A549 (cell line): ENCODE results near the gene MPP7.

Experiments used
- CBX8 ChIP-seq: fragments of 200-600 bp; sonication (generic); IDR thresholded peaks from 2 replicates; pipeline ENCODE4 v1.6.1; 2016
- EP300 ChIP-seq, 2 experiments: fragments of >200 bp; sonication (Bioruptor Twin); formaldehyde crosslinking; IDR thresholded peaks; 2 replicates in 1 of 2; 3 replicates in 1 of 2; pipeline ENCODE4 v1.6.1; 2016 to 2017
- MAZ ChIP-seq: fragments of 150-350 bp; IDR thresholded peaks from 2 replicates; pipeline ENCODE4 v1.6.1; 2014; ENCODE audit warnings: antibody characterized with exemption, low read depth, low read length, borderline replicate concordance
- NPAS2 ChIP-seq: fragments of 250-450 bp; sonication (Bioruptor Pico); IDR thresholded peaks from 2 replicates; pipeline ENCODE4 v1.8.0; 2022; ENCODE audit warnings: mild to moderate bottlenecking, moderate library complexity, borderline replicate concordance
- POLR2A ChIP-seq: IDR thresholded peaks from 2 replicates; pipeline ENCODE4 v1.6.1; 2012; ENCODE audit warnings: mild to moderate bottlenecking, low read length
- SMC3 ChIP-seq: fragments of >200 bp; sonication (Bioruptor Twin); formaldehyde crosslinking; IDR thresholded peaks from 3 replicates; pipeline ENCODE4 v1.6.1; 2018; ENCODE audit warnings: inconsistent platforms
- SREBF2 ChIP-seq: fragments of 450-650 bp; IDR thresholded peaks from 2 replicates; pipeline ENCODE4 v1.6.1; 2014; ENCODE audit warnings: mild to moderate bottlenecking, moderate library complexity
- TF ChIP-seq, protein P1 (sequence below): fragments of >200 bp; sonication (Bioruptor Twin); formaldehyde crosslinking; IDR thresholded peaks from 3 replicates; pipeline ENCODE4 v1.5.1; 2016
- TF ChIP-seq, protein P2 (sequence below): fragments of 250-450 bp; sonication (Bioruptor Pico); IDR thresholded peaks from 2 replicates; pipeline ENCODE4 v1.5.0; 2021; ENCODE audit warnings: mild to moderate bottlenecking, moderate library complexity, borderline replicate concordance

DNA sequence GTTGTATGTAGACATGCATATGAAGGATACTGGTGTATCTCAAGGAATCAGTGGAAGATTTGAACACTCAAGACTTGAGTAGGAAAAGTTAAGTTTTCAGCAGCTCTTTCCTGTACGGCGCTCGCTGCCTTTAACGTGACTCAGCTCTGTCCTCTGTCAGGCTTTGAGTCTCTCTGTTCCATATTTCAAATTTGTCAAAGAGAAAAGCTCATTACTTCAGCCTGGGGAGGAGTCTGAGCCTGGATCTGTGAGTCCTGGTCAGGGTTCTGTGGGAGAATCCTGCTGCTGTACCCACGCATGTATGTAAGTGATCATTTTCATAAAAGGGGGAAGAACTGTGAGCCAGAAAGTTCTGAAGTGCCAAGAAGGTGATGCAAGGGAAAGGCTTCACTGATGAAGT is 13.8 kb upstream of the MPP7 start:
- no peak for TF ChIP-seq SMC3
- TF ChIP-seq SREBF2, result no peak
- TF ChIP-seq, protein P1, sequence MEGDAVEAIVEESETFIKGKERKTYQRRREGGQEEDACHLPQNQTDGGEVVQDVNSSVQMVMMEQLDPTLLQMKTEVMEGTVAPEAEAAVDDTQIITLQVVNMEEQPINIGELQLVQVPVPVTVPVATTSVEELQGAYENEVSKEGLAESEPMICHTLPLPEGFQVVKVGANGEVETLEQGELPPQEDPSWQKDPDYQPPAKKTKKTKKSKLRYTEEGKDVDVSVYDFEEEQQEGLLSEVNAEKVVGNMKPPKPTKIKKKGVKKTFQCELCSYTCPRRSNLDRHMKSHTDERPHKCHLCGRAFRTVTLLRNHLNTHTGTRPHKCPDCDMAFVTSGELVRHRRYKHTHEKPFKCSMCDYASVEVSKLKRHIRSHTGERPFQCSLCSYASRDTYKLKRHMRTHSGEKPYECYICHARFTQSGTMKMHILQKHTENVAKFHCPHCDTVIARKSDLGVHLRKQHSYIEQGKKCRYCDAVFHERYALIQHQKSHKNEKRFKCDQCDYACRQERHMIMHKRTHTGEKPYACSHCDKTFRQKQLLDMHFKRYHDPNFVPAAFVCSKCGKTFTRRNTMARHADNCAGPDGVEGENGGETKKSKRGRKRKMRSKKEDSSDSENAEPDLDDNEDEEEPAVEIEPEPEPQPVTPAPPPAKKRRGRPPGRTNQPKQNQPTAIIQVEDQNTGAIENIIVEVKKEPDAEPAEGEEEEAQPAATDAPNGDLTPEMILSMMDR, result no peak
- no peak for TF ChIP-seq MAZ
- TF ChIP-seq, protein P2, sequence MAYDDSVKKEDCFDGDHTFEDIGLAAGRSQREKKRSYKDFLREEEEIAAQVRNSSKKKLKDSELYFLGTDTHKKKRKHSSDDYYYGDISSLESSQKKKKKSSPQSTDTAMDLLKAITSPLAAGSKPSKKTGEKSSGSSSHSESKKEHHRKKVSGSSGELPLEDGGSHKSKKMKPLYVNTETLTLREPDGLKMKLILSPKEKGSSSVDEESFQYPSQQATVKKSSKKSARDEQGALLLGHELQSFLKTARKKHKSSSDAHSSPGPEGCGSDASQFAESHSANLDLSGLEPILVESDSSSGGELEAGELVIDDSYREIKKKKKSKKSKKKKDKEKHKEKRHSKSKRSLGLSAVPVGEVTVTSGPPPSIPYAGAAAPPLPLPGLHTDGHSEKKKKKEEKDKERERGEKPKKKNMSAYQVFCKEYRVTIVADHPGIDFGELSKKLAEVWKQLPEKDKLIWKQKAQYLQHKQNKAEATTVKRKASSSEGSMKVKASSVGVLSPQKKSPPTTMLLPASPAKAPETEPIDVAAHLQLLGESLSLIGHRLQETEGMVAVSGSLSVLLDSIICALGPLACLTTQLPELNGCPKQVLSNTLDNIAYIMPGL, result no peak
- TF ChIP-seq NPAS2 (CRISPR knock-in tag), result no peak
- TF ChIP-seq CBX8, result no peak
- TF ChIP-seq POLR2A, result no peak
- TF ChIP-seq EP300 (IDR thresholded peaks at IDR 0.05), result no peak
